ENCODE data around the gene FOXO4. TPM values are rescaled to one million over a fixed set of nuclear protein-coding genes. Genes with fewer than 3 reads are reported as not detected.

The FOXO4 gene
- total RNA-seq, 1 donor from 2014 or later: 5.9 TPM

- no peak for DNase-seq (ENCODE audit: low read depth in 2 of 2)
Observed at GRCh38 chrX:71143508-71143907, 47.9 kb downstream of the FOXO4 start.

GRCh38 chrX:71144651-71145050 lies 49.0 kb downstream of the FOXO4 start, which contains the start of gene NLGN3:
Gene NLGN3, plus strand, starts transcription at chrX:71144841. Its CDS starts 2,909 bp downstream, at chrX:71147750.
- no peak for DNase-seq (ENCODE audit: low read depth in 2 of 2)

GRCh38 chrX:71147496-71148277 lies 52.0 kb downstream of the FOXO4 start:
- no peak for DNase-seq (ENCODE audit: low read depth in 2 of 2)

- DNase-seq (ENCODE audit: low read depth in 2 of 2): no peak
Observed at GRCh38 chrX:71148278-71148663, 52.6 kb downstream of the FOXO4 start.

GRCh38 chrX:71151366-71151765 lies 55.7 kb downstream of the FOXO4 start:
- DNase-seq (ENCODE audit: low read depth in 2 of 2): no peak

Other genes starting within 250 kb of the FOXO4 start
- not detected in 2 replicates for gene TEX11, start 187.1 kb upstream of the FOXO4 start, total RNA-seq
- gene SLC7A3, start 164.8 kb upstream of the FOXO4 start, total RNA-seq: not detected in 2 replicates
- 71.9 and 76.3 TPM in 2 replicates for gene SNX12, start 27.5 kb upstream of the FOXO4 start, total RNA-seq
- not detected in 2 replicates for gene CXorf65, start 10.9 kb downstream of the FOXO4 start, total RNA-seq
- 0.13 and 0.25 TPM in 2 replicates for gene IL2RG, start 15.7 kb downstream of the FOXO4 start, total RNA-seq
- gene MED12, start 22.7 kb downstream of the FOXO4 start, total RNA-seq: 29.0 and 36.4 TPM in 2 replicates
- gene NLGN3, start 49.0 kb downstream of the FOXO4 start, total RNA-seq: under 0.01 and 0.13 TPM in 2 replicates
- not detected in 2 replicates for gene GJB1, start 127.4 kb downstream of the FOXO4 start, total RNA-seq
- 8.5 and 12.1 TPM in 2 replicates for gene ZMYM3, start 158.3 kb downstream of the FOXO4 start, total RNA-seq
- gene NONO, start 187.8 kb downstream of the FOXO4 start, total RNA-seq: 353 and 381 TPM in 2 replicates
- gene ITGB1BP2, start 205.9 kb downstream of the FOXO4 start, total RNA-seq: 0.38 and 0.64 TPM in 2 replicates